Heart left ventricle (tissue), 16 donors: ENCODE data around the gene DUSP6. TPM values are rescaled to one million over a fixed set of nuclear protein-coding genes. Genes with fewer than 3 reads are reported as not detected.

Experiments used
- ATAC-seq, 4 donors: fragments of 200-7000 bp; cut with Tn5 transposase; one replicate each; pipeline ENCODE4 v1.9.1; 2020 to 2022; ENCODE audit warnings: moderate library complexity in 4 of 4, mild to moderate bottlenecking in 3 of 4, moderate number of reproducible peaks in 1 of 4
- DNase-seq, 5 donors: peaks; one replicate each; pipeline ENCODE4 v3.0.0-alpha.2; 2020
- H3K27ac ChIP-seq, 12 donors: fragments of 200-600 bp; sonication (generic) in 4 of 12; one replicate each; pipeline versions ENCODE4 v1.5.0 to v1.8.0; 2016 to 2022; ENCODE audit warnings: mild to moderate bottlenecking in 2 of 12
- H3K27me3 ChIP-seq, 9 donors: fragments of 200-600 bp; sonication (generic) in 2 of 9; one replicate each; pipeline versions ENCODE4 v1.5.1 to v1.8.0; 2016 to 2022; ENCODE audit warnings: mild to moderate bottlenecking in 3 of 9
- H3K36me3 ChIP-seq, 9 donors: fragments of 200-600 bp; sonication (generic) in 2 of 9; one replicate each; pipeline versions ENCODE4 v1.5.0 to v1.8.0; 2018 to 2022; ENCODE audit warnings: mild to moderate bottlenecking in 2 of 9
- H3K4me1 ChIP-seq, 12 donors: fragments of 200-600 bp; sonication (generic) in 4 of 12; one replicate each; pipeline versions ENCODE4 v1.5.0 to v1.8.0; 2016 to 2022; ENCODE audit warnings: mild to moderate bottlenecking in 3 of 12
- H3K4me3 ChIP-seq, 12 donors: fragments of 200-600 bp; sonication (generic) in 4 of 12; one replicate each; pipeline versions ENCODE4 v1.5.0 to v1.8.0; 2017 to 2022; ENCODE audit warnings: mild to moderate bottlenecking in 9 of 12, moderate library complexity in 4 of 12
- H3K9me3 ChIP-seq, 12 donors: fragments of 200-600 bp; sonication (generic) in 4 of 12; one replicate each; pipeline versions ENCODE4 v1.5.0 to v1.8.0; 2016 to 2022; ENCODE audit warnings: mild to moderate bottlenecking in 1 of 12
- POLR2A ChIP-seq, 2 donors: fragments of 450-650 bp; IDR thresholded peaks; one replicate each; pipeline ENCODE4 v1.6.1; 2017; ENCODE audit warnings: antibody characterized with exemption in 2 of 2, mild to moderate bottlenecking in 2 of 2, moderate library complexity in 2 of 2
- WGBS, 4 donors: extraction: QIAGEN DNeasy Blood & Tissue Kit in 2 of 4; methylation state at CpG; one replicate each; pipeline versions ENCODE4 v1.1.5 to v1.1.7; 2013 to 2018; 5-methylcytosine and 5-hydroxymethylcytosine counted together
- intact Hi-C, 10 donors: fragments of 100-400 bp; cut with DNase I; formaldehyde crosslinking; loops; one replicate each; pipeline versions ENCODE4 v1.11.1 to v1.14.2; 2022
- polyA plus RNA-seq, 2 donors: library from polyadenylated mRNA; stranded (reverse); fragments of 200-250 nt; gene quantifications; one replicate each; pipeline ENCODE4 v1.2.3, GENCODE V29; 2013
- total RNA-seq, 9 donors: library from RNA; depleted of rRNA in 2 of 9; stranded (reverse); fragments of >200 nt in 2 of 9; fragmentation: NEBNext Ultra II Directional in 3 of 9; extraction: Animal tissue kit (Norgen Biotek cat#: 25700) in 3 of 9; gene quantifications; one replicate each; pipeline versions ENCODE4 v1.1.0 to v1.2.4, GENCODE V29; 2016 to 2023
- TF ChIP-seq, protein P1 (sequence below), 12 donors: fragments of 200-600 bp; sonication (generic) in 4 of 12; IDR thresholded peaks; one replicate each; pipeline versions ENCODE4 v1.5.0 to v1.8.0; 2018 to 2022; ENCODE audit warnings: antibody characterized with exemption in 12 of 12, mild to moderate bottlenecking in 5 of 12
- donor health status: ischemic (EF 13 %, LVEDD 7.1; RV severe dilation, severe dysfunction).
- donor health status: healthy with polysubstance abuse.
- donor health status: DM: no; HTN: yes; CAD: no.
- donor health status: DM: no; HTN: no; CAD: no.
- donor health status: ischemic (EF 25% LVEDD 6.9; RV normal size, moderate dysfunction).
- donor health status: ischemic (EF 25% LVEDD 5.7; RV mildly dilated, moderate dysfunction).
- donor health status: healthy.
- donor health status: DM: yes; HTN: yes; CAD: no.
- donor health status: ischemic (EF 35%, LVEDD 5.7; RV mildly dilated, moderate dysfunction).
- donor health status: nonischemic (EF 11% LVEDD 7.7; RV severe dilation, severe dysfunction).
- donor health status: DM: yes; HTN: yes; CAD: no.
- donor health status: PGD.
- donor health status: ischemic (EF 29% LVEDD 5.4; RV normal size, mild dysfunction).
- donor health status: nonischemic (EF 23%, LVEDD 6.1; RV moderate dilation, normal function).

The DUSP6 gene
- total and polyA plus RNA-seq, 11 donors, result 4.8 to 66.7 (median 21.4) TPM

DNA sequence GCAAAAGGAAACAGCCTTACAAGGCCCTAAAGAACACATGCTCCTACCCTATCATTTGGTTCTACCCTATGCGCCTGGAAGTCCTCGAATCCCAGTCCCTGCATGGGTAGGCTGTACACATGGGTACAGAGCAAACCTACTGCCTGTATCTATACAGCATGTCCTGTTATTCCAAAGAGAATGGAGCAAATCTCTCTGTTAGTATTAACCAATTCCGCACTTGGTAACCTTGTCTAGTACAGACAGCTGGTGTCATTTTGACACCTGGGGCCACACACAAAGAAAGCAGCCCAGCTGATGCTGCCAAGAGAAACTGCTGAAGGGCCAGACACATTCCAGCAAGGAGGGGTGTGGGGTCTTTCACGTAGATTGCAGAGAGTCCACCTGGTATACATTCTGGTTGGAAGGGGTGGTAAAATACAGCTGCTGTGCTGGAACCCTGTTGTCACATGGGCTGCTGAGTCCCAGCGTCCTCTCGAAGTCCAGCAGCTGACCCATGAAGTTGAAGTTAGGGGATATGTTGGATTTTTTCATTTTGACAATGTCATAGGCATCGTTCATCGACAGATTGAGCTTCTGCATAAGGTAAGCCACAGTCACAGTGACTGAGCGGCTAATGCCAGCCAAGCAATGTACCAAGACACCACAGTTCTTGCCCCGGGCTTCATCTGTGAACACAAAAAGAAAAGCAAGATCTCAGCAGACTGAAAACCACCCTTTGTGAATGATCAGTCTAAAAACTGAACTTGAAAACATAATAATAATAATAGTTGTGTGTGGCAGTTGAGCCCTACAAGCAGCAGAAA is 3.2 kb downstream of the DUSP6 start:
- H3K27ac ChIP-seq, result peak overlapping the region; percentile 20 to 100 (median 98)
- DNase-seq, result no peak
- H3K36me3 ChIP-seq, result peaks cover 0 to 32% (median 21%) of the 10 kb centered on the region in 9 donors
- TF ChIP-seq POLR2A (IDR thresholded peaks at IDR 0.05), result no peak
- TF ChIP-seq, protein P1, sequence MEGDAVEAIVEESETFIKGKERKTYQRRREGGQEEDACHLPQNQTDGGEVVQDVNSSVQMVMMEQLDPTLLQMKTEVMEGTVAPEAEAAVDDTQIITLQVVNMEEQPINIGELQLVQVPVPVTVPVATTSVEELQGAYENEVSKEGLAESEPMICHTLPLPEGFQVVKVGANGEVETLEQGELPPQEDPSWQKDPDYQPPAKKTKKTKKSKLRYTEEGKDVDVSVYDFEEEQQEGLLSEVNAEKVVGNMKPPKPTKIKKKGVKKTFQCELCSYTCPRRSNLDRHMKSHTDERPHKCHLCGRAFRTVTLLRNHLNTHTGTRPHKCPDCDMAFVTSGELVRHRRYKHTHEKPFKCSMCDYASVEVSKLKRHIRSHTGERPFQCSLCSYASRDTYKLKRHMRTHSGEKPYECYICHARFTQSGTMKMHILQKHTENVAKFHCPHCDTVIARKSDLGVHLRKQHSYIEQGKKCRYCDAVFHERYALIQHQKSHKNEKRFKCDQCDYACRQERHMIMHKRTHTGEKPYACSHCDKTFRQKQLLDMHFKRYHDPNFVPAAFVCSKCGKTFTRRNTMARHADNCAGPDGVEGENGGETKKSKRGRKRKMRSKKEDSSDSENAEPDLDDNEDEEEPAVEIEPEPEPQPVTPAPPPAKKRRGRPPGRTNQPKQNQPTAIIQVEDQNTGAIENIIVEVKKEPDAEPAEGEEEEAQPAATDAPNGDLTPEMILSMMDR (IDR thresholded peaks at IDR 0.05), result no peak
- no peaks in the 10 kb centered on the region for H3K27me3 ChIP-seq
- WGBS, 4 donors, result 48 to 56% (median 52%) methylated on average over 10 of the region's 10 CpGs
- intact Hi-C loops, result loop anchor here in 8 of 10 donors (2.0 to 10.0 kb wide), 11 partner anchors 114 to 297 kb away; partner anchors contain the start of genes GALNT4 (in 2 of the 8) and POC1B (in 1 of the 8)
- no peak for ATAC-seq
- no peaks in the 10 kb centered on the region for H3K9me3 ChIP-seq
- peaks cover 3 to 62% (median 38%) of the 10 kb centered on the region in 12 donors for H3K4me1 ChIP-seq
- peak overlapping the region; percentile 76 to 95 (median 86) for H3K4me3 ChIP-seq

DNA sequence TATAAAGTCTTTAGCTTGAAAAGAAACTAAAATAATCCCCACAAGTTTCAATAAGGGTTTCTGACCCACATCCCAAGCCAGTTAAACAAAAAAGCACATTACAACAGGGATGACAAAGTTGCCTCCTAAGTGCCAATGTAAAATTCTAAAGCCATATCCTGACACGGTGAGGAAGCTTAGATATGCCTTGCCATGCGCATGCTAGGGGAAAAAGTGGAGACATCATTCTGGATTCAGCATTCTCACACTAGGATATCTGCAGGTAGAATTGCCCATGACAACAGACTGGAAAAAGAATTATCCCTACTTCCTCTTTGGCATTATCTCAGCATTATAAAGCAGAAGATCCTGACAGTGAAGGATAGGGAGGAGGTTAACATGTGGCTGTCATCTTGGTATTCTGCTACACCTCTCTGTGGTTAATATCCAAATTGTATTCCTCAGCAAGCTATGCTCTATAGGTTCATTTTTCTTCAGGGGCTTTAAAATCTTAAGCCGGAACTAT is 4.9 kb downstream of the DUSP6 start:
- DNase-seq (no peak), ATAC-seq (no peak)
- peaks cover 0 to 32% (median 21%) of the 10 kb centered on the region in 9 donors for H3K36me3 ChIP-seq
- H3K27ac ChIP-seq, result peak overlapping the region; percentile 17 to 99 (median 72)
- TF ChIP-seq POLR2A (IDR thresholded peaks at IDR 0.05), result no peak
- TF ChIP-seq, protein P1 (IDR thresholded peaks at IDR 0.05), result no peak
- intact Hi-C loops, result loop anchor here in 9 of 10 donors (2.0 to 10.0 kb wide), 12 partner anchors 109 to 295 kb away; partner anchors contain the start of genes GALNT4 (in 1 of the 9) and POC1B (in 1 of the 9)
- H3K4me3 ChIP-seq, result peak overlapping the region in 10 of 12 donors; percentile 12 to 95 (median 85)
- H3K27me3 ChIP-seq, result no peaks in the 10 kb centered on the region
- peaks cover 3 to 66% (median 40%) of the 10 kb centered on the region in 12 donors for H3K4me1 ChIP-seq
- H3K9me3 ChIP-seq, result no peaks in the 10 kb centered on the region
- 59 to 70% (median 64%) methylated on average over 3 of the region's 3 CpGs for WGBS, 4 donors

DNA sequence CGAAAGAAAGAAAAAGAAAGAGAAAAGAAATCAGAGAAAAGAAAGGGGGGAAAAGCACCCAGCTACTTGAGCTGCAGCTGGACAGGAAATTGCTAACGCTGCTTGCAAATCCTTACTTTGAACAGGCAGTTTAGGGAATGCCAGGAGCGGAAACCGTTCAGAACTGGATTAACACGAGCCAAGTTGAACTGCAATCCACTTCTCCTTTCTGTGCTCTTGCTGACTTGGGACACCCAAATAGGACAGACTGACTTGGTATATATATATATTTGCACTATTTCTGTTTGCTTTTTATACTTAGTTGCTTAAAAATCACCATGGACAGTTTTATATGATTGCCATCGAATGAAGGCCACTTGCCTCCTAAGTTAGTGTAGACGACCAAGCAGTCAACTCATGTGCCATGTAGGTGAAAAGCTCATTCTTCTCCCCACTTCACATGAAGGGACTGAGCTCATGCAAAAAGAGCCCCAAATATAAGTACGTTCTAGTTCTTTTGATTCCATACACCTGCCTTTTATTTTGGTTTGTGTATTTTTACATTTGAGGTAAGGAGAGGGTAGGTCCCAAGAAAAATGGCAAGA is 5.5 kb downstream of the DUSP6 start:
- H3K4me1 ChIP-seq, result peaks cover 3 to 66% (median 40%) of the 10 kb centered on the region in 12 donors
- H3K27me3 ChIP-seq, result no peaks in the 10 kb centered on the region
- peak; percentile 43 to 55 (median 52) for ATAC-seq
- peak in 4 of 5 donors; percentile 53 to 71 (median 64) for DNase-seq
- peak overlapping the region; percentile 17 to 99 (median 72) for H3K27ac ChIP-seq
- peaks cover 0 to 32% (median 21%) of the 10 kb centered on the region in 9 donors for H3K36me3 ChIP-seq
- H3K9me3 ChIP-seq, result no peaks in the 10 kb centered on the region
- intact Hi-C loops, result loop anchor here in 9 of 10 donors (2.0 to 10.0 kb wide), 12 partner anchors 108 to 295 kb away; partner anchors contain the start of genes GALNT4 (in 1 of the 9) and POC1B (in 1 of the 9)
- peak overlapping the region in 10 of 12 donors; percentile 12 to 95 (median 85) for H3K4me3 ChIP-seq
- WGBS, 4 donors, result 40 to 45% (median 42%) methylated on average over 8 of the region's 8 CpGs
- TF ChIP-seq, protein P1 (IDR thresholded peaks at IDR 0.05), result no peak
- TF ChIP-seq POLR2A (IDR thresholded peaks at IDR 0.05), result no peak
